ENCODE data around the gene CEACAM7.
A peak's percentile ranks its signal among the peaks of the same experiment; 100 is the strongest.

Gene CEACAM7

GRCh38 chr19:41694831-41695635 lies 7.0 kb upstream of the CEACAM7 start:
- TF ChIP-seq PAX5 (IDR thresholded peaks at IDR 0.05; ENCODE audit: insufficient read depth, low read length, severe bottlenecking) (no peak), POU2F2 (IDR thresholded peaks at IDR 0.05; ENCODE audit: low read depth, low read length) (no peak), SPI1 (IDR thresholded peaks at IDR 0.05; ENCODE audit: low read depth, low read length) (no peak), POLR2A (IDR thresholded peaks at IDR 0.05; ENCODE audit: low read depth, low read length) (no peak), POLR2AphosphoS5 (IDR thresholded peaks at IDR 0.05; ENCODE audit: low read depth, low read length) (no peak), TAF1 (IDR thresholded peaks at IDR 0.05; ENCODE audit: low read depth, low read length) (no peak)
- DNase-seq (ENCODE audit: insufficient read length, low spot score) (no peak), FAIRE-seq (no peak)

GRCh38 chr19:41694196-41694595 lies 6.1 kb upstream of the CEACAM7 start:
- DNase-seq (ENCODE audit: insufficient read length, low spot score), result no peak
- FAIRE-seq, result no peak
- no peak for TF ChIP-seq TAF1 (IDR thresholded peaks at IDR 0.05; ENCODE audit: low read depth, low read length)

GRCh38 chr19:41691268-41691970 lies 3.3 kb upstream of the CEACAM7 start:
- no peak for TF ChIP-seq PAX5 (IDR thresholded peaks at IDR 0.05; ENCODE audit: insufficient read depth, low read length, severe bottlenecking)
- TF ChIP-seq TAF1 (IDR thresholded peaks at IDR 0.05; ENCODE audit: low read depth, low read length), result no peak
- TF ChIP-seq POLR2AphosphoS5 (IDR thresholded peaks at IDR 0.05; ENCODE audit: low read depth, low read length), result no peak
- no peak for TF ChIP-seq SPI1 (IDR thresholded peaks at IDR 0.05; ENCODE audit: low read depth, low read length)
- no peak for TF ChIP-seq POU2F2 (IDR thresholded peaks at IDR 0.05; ENCODE audit: low read depth, low read length)
- no peak for TF ChIP-seq POLR2A (IDR thresholded peaks at IDR 0.05; ENCODE audit: low read depth, low read length)
- FAIRE-seq (peak; percentile 47), DNase-seq (ENCODE audit: insufficient read length, low spot score) (no peak)

GRCh38 chr19:41690801-41691065 lies 2.7 kb upstream of the CEACAM7 start:
- TF ChIP-seq PAX5 (IDR thresholded peaks at IDR 0.05; ENCODE audit: insufficient read depth, low read length, severe bottlenecking) (no peak), TAF1 (IDR thresholded peaks at IDR 0.05; ENCODE audit: low read depth, low read length) (no peak), SPI1 (IDR thresholded peaks at IDR 0.05; ENCODE audit: low read depth, low read length) (no peak), POLR2A (IDR thresholded peaks at IDR 0.05; ENCODE audit: low read depth, low read length) (no peak), POU2F2 (IDR thresholded peaks at IDR 0.05; ENCODE audit: low read depth, low read length) (no peak), POLR2AphosphoS5 (IDR thresholded peaks at IDR 0.05; ENCODE audit: low read depth, low read length) (no peak)
- no peak for DNase-seq (ENCODE audit: insufficient read length, low spot score)
- no peak for FAIRE-seq

- no peak for TF ChIP-seq POLR2A (IDR thresholded peaks at IDR 0.05; ENCODE audit: low read depth, low read length)
- no peak for DNase-seq (ENCODE audit: insufficient read length, low spot score)
- no peak for FAIRE-seq
Observed at GRCh38 chr19:41689993-41690800, 2.1 kb upstream of the CEACAM7 start.

GRCh38 chr19:41688687-41689086 lies 617 bp upstream of the CEACAM7 start:
- DNase-seq (ENCODE audit: insufficient read length, low spot score) (no peak), FAIRE-seq (no peak)
- TF ChIP-seq SPI1 (IDR thresholded peaks at IDR 0.05; ENCODE audit: low read depth, low read length), result no peak

GRCh38 chr19:41687419-41687818 lies 651 bp downstream of the CEACAM7 start:
- no peak for FAIRE-seq
- DNase-seq (ENCODE audit: insufficient read length, low spot score), result no peak
- TF ChIP-seq POLR2AphosphoS5 (IDR thresholded peaks at IDR 0.05; ENCODE audit: low read depth, low read length) (no peak), POU2F2 (IDR thresholded peaks at IDR 0.05; ENCODE audit: low read depth, low read length) (no peak), TAF1 (IDR thresholded peaks at IDR 0.05; ENCODE audit: low read depth, low read length) (no peak), POLR2A (IDR thresholded peaks at IDR 0.05; ENCODE audit: low read depth, low read length) (no peak), SPI1 (IDR thresholded peaks at IDR 0.05; ENCODE audit: low read depth, low read length) (no peak)

- DNase-seq (ENCODE audit: insufficient read length, low spot score) (no peak), FAIRE-seq (no peak)
- TF ChIP-seq TAF1 (IDR thresholded peaks at IDR 0.05; ENCODE audit: low read depth, low read length) (no peak), POU2F2 (IDR thresholded peaks at IDR 0.05; ENCODE audit: low read depth, low read length) (no peak), SPI1 (IDR thresholded peaks at IDR 0.05; ENCODE audit: low read depth, low read length) (no peak), POLR2AphosphoS5 (IDR thresholded peaks at IDR 0.05; ENCODE audit: low read depth, low read length) (no peak), PAX5 (IDR thresholded peaks at IDR 0.05; ENCODE audit: insufficient read depth, low read length, severe bottlenecking) (no peak), POLR2A (IDR thresholded peaks at IDR 0.05; ENCODE audit: low read depth, low read length) (no peak)
Observed at GRCh38 chr19:41682437-41682836, 5.6 kb downstream of the CEACAM7 start.

- no peak for TF ChIP-seq POU2F2 (IDR thresholded peaks at IDR 0.05; ENCODE audit: low read depth, low read length)
- TF ChIP-seq POLR2AphosphoS5 (IDR thresholded peaks at IDR 0.05; ENCODE audit: low read depth, low read length), result no peak
- no peak for TF ChIP-seq SPI1 (IDR thresholded peaks at IDR 0.05; ENCODE audit: low read depth, low read length)
- TF ChIP-seq POLR2A (IDR thresholded peaks at IDR 0.05; ENCODE audit: low read depth, low read length), result no peak
- no peak for TF ChIP-seq PAX5 (IDR thresholded peaks at IDR 0.05; ENCODE audit: insufficient read depth, low read length, severe bottlenecking)
- no peak for TF ChIP-seq TAF1 (IDR thresholded peaks at IDR 0.05; ENCODE audit: low read depth, low read length)
- FAIRE-seq (no peak), DNase-seq (ENCODE audit: insufficient read length, low spot score) (no peak)
Observed at GRCh38 chr19:41671486-41671885, 16.6 kb downstream of the CEACAM7 start.

GRCh38 chr19:41670755-41671154 lies 17.3 kb downstream of the CEACAM7 start:
- no peak for TF ChIP-seq TAF1 (IDR thresholded peaks at IDR 0.05; ENCODE audit: low read depth, low read length)
- no peak for TF ChIP-seq PAX5 (IDR thresholded peaks at IDR 0.05; ENCODE audit: insufficient read depth, low read length, severe bottlenecking)
- no peak for TF ChIP-seq POU2F2 (IDR thresholded peaks at IDR 0.05; ENCODE audit: low read depth, low read length)
- TF ChIP-seq POLR2AphosphoS5 (IDR thresholded peaks at IDR 0.05; ENCODE audit: low read depth, low read length), result no peak
- TF ChIP-seq SPI1 (IDR thresholded peaks at IDR 0.05; ENCODE audit: low read depth, low read length), result no peak
- TF ChIP-seq POLR2A (IDR thresholded peaks at IDR 0.05; ENCODE audit: low read depth, low read length), result no peak
- no peak for FAIRE-seq

More at GRCh38 chr19:41670755-41671154, 17.3 kb downstream of the CEACAM7 start:
- no peak for DNase-seq (ENCODE audit: insufficient read length, low spot score)

All from GM12891 (cell line).